Spinal cord (tissue), 10 donors: ENCODE results near the gene FAM89A. TPM values are rescaled to one million over a fixed set of nuclear protein-coding genes. Genes with fewer than 3 reads are reported as not detected.
"Not testable (repeated sequence)": the region's sequence is repeated elsewhere in the genome, so short reads cannot be mapped to it uniquely, and the experiment has no call there.

Experiments
- DNase-seq, 6 donors: peaks; one replicate each; pipeline versions ENCODE4 v3.0.0 to v3.0.0-alpha.2; 2013 to 2015; ENCODE audit warnings: low spot score in 6 of 6, low read depth in 4 of 6
- H3K27ac ChIP-seq: one replicate; pipeline ENCODE4 v1.5.1; 2013; ENCODE audit warnings: low read depth, low read length, control low read depth
- H3K27me3 ChIP-seq: one replicate; pipeline ENCODE4 v1.6.1; 2013; ENCODE audit warnings: low read length; ENCODE audit not compliant: control insufficient read depth, insufficient read depth
- H3K36me3 ChIP-seq: one replicate; pipeline ENCODE4 v1.6.1; 2013; ENCODE audit warnings: low read length; ENCODE audit not compliant: control insufficient read depth, insufficient read depth
- H3K4me1 ChIP-seq: one replicate; pipeline ENCODE4 v1.6.1; 2013; ENCODE audit warnings: low read length; ENCODE audit not compliant: control insufficient read depth, insufficient read depth
- H3K4me3 ChIP-seq: one replicate; pipeline ENCODE4 v1.5.1; 2013; ENCODE audit warnings: low read depth, low read length, control low read depth
- H3K9me3 ChIP-seq: one replicate; pipeline ENCODE4 v1.6.1; 2013; ENCODE audit warnings: low read length; ENCODE audit not compliant: control insufficient read depth, insufficient read depth
- WGBS: methylation state at CpG from one replicate; pipeline ENCODE4 v1.1.5; 2013; ENCODE audit warnings: missing lambda C conversion rate; ENCODE audit not compliant: insufficient coverage; 5-methylcytosine and 5-hydroxymethylcytosine counted together
- polyA plus RNA-seq, 2 donors: library from polyadenylated mRNA; unstranded; fragments of 120-200 nt; gene quantifications; one replicate each; pipeline ENCODE4 v1.2.1, GENCODE V29; 2013; ENCODE audit not compliant: insufficient read length in 2 of 2
- total RNA-seq, 2 donors: library from RNA; depleted of rRNA in 1 of 2; stranded (reverse); fragments of 120-200 nt in 1 of 2; fragments of >200 nt in 1 of 2; gene quantifications; one replicate each; pipeline versions ENCODE4 v1.2.3 to v1.2.4, GENCODE V29; 2013 to 2014
- donor health status: healthy.

Gene FAM89A
- total and polyA plus RNA-seq, 4 donors, result 12.9 to 28.8 (median 23.5) TPM

GRCh38 chr1:231059566-231060193 lies 19.6 kb upstream of the FAM89A start:
- no peak for DNase-seq
- H3K27me3 ChIP-seq, result no peaks in the 10 kb centered on the region
- WGBS, result no CpG with 5 or more reads among the region's 1 CpG
- H3K36me3 ChIP-seq, result no peaks in the 10 kb centered on the region
- peaks cover 1% of the 10 kb centered on the region for H3K4me1 ChIP-seq
- H3K27ac ChIP-seq, result no peak overlapping the region
- no peak overlapping the region for H3K4me3 ChIP-seq
- peaks cover 2% of the 10 kb centered on the region for H3K9me3 ChIP-seq

GRCh38 chr1:231058416-231059109 lies 18.5 kb upstream of the FAM89A start:
- H3K27me3 ChIP-seq, result no peaks in the 10 kb centered on the region
- no peaks in the 10 kb centered on the region for H3K36me3 ChIP-seq
- no peak for DNase-seq
- peaks cover 5% of the 10 kb centered on the region for H3K4me1 ChIP-seq
- peaks cover 2% of the 10 kb centered on the region for H3K9me3 ChIP-seq
- no peak overlapping the region for H3K4me3 ChIP-seq
- WGBS, result 77% methylated on average over 7 of the region's 8 CpGs
- no peak overlapping the region for H3K27ac ChIP-seq

GRCh38 chr1:231057410-231057809 lies 17.4 kb upstream of the FAM89A start:
- peaks cover 2% of the 10 kb centered on the region for H3K9me3 ChIP-seq
- H3K27me3 ChIP-seq, result no peaks in the 10 kb centered on the region
- H3K27ac ChIP-seq, result no peak overlapping the region
- DNase-seq, result no peak
- no peak overlapping the region for H3K4me3 ChIP-seq
- WGBS, result 94% methylated on average over 2 of the region's 3 CpGs
- no peaks in the 10 kb centered on the region for H3K36me3 ChIP-seq
- H3K4me1 ChIP-seq, result peaks cover 13% of the 10 kb centered on the region

- Histone ChIP-seq H3K9me3 (peaks cover 2% of the 10 kb centered on the region), H3K4me1 (peaks cover 13% of the 10 kb centered on the region), H3K36me3 (no peaks in the 10 kb centered on the region), H3K4me3 (no peak overlapping the region), H3K27me3 (no peaks in the 10 kb centered on the region), H3K27ac (no peak overlapping the region)
- DNase-seq, result no peak
These were observed 15.2 kb upstream of the FAM89A start for GRCh38 chr1:231055271-231055670.

GRCh38 chr1:231053493-231054162 lies 13.6 kb upstream of the FAM89A start:
- DNase-seq, result peak; percentile 82 to 95 (median 88)
- Histone ChIP-seq H3K4me1 (peaks cover 13% of the 10 kb centered on the region), H3K36me3 (no peaks in the 10 kb centered on the region), H3K27ac (peak overlapping the region; percentile 75), H3K27me3 (no peaks in the 10 kb centered on the region), H3K4me3 (no peak overlapping the region), H3K9me3 (peaks cover 2% of the 10 kb centered on the region)
- 7% methylated on average over 4 of the region's 7 CpGs for WGBS

GRCh38 chr1:231052777-231053176 lies 12.7 kb upstream of the FAM89A start:
- H3K4me1 ChIP-seq, result peaks cover 13% of the 10 kb centered on the region
- no peaks in the 10 kb centered on the region for H3K36me3 ChIP-seq
- no peak for DNase-seq
- H3K4me3 ChIP-seq, result no peak overlapping the region
- no peaks in the 10 kb centered on the region for H3K27me3 ChIP-seq
- peaks cover 2% of the 10 kb centered on the region for H3K9me3 ChIP-seq
- peak overlapping the region; percentile 75 for H3K27ac ChIP-seq
- 72% methylated on average over 3 of the region's 8 CpGs for WGBS

- WGBS, result 95% methylated on average over 6 of the region's 9 CpGs
These were observed 10.9 kb upstream of the FAM89A start for GRCh38 chr1:231050932-231051331.

GRCh38 chr1:231050395-231050794 lies 10.3 kb upstream of the FAM89A start:
- H3K36me3 ChIP-seq, result no peaks in the 10 kb centered on the region
- no peak overlapping the region for H3K4me3 ChIP-seq
- peaks cover 13% of the 10 kb centered on the region for H3K4me1 ChIP-seq
- peaks cover 2% of the 10 kb centered on the region for H3K9me3 ChIP-seq
- no peaks in the 10 kb centered on the region for H3K27me3 ChIP-seq
- no peak for DNase-seq
- no peak overlapping the region for H3K27ac ChIP-seq
- 100% methylated on average over 1 of the region's 3 CpGs for WGBS

More at GRCh38 chr1:231050932-231051331, 10.9 kb upstream of the FAM89A start:
- H3K4me1 ChIP-seq, result peaks cover 13% of the 10 kb centered on the region
- H3K27ac ChIP-seq, H3K9me3 ChIP-seq, H3K36me3 ChIP-seq, H3K27me3 ChIP-seq, DNase-seq, H3K4me3 ChIP-seq: not testable (repeated sequence)

GRCh38 chr1:231049121-231049979 lies 9.3 kb upstream of the FAM89A start:
- Histone ChIP-seq H3K27me3 (no peaks in the 10 kb centered on the region), H3K9me3 (no peaks in the 10 kb centered on the region), H3K36me3 (no peaks in the 10 kb centered on the region), H3K4me3 (no peak overlapping the region), H3K27ac (no peak overlapping the region), H3K4me1 (peaks cover 8% of the 10 kb centered on the region)
- no peak for DNase-seq
- WGBS, result 89% methylated on average over 3 of the region's 10 CpGs
